HCT116 (cell line): ENCODE data around the gene SEPTIN8. TPM values are rescaled to one million over a fixed set of nuclear protein-coding genes. Genes with fewer than 3 reads are reported as not detected.

ENCODE experiments used
- ATAC-seq: fragments of 200-7000 bp; cut with Tn5 transposase; 2 replicates; pipeline ENCODE4 v1.9.1; 2020; ENCODE audit warnings: mild to moderate bottlenecking, moderate library complexity
- BruUV-seq: library from RNA; stranded (reverse); fragments of 400-500 nt; replicated peaks from 2 replicates; lab custom pipeline; 2021; lab: Mats Ljungman, UMichigan
- CTCF ChIA-PET: fragments of 300-600 bp; sonication (Branson Sonifier 250); formaldehyde crosslinking; loops from one replicate; lab custom pipeline; 2021; ENCODE audit warnings: antibody characterized with exemption; lab: Charles Lee
- POLR2A ChIA-PET: fragments of 300-600, 350-600 bp; sonication (Branson Sonifier 250); formaldehyde crosslinking; loops from one replicate; lab custom pipeline; 2021; ENCODE audit warnings: antibody characterized with exemption; lab: Charles Lee
- RAD21 ChIA-PET, 2 experiments: fragments of 300-600 bp; sonication (Branson Sonifier 250); formaldehyde crosslinking; loops; one replicate each; lab custom pipeline; 2023; ENCODE audit warnings: low total read pairs in 2 of 2; ENCODE audit not compliant: uncharacterized antibody in 2 of 2, unreplicated experiment in 2 of 2, low non-redundant PET in 1 of 2; lab: Charles Lee
- DNase-seq: peaks from one replicate; pipeline ENCODE4 v3.0.0-alpha.2; 2010; ENCODE audit warnings: low read depth, low spot score
- H2AFZ ChIP-seq: fragments of 200-600 bp; shearing (Covaris generic), sonication (generic); 2 replicates; pipeline ENCODE4 v1.6.1; 2017; ENCODE audit warnings: low read depth, mixed run types, mixed read lengths, antibody characterized with exemption, low read length; ENCODE audit not compliant: poor library complexity, severe bottlenecking
- H3K27ac ChIP-seq: 2 replicates; pipeline ENCODE4 v1.5.1; 2012; ENCODE audit warnings: low read depth, low read length
- H3K27me3 ChIP-seq: fragments of 200-600 bp; sonication (generic); 2 replicates; pipeline ENCODE4 v1.6.1; 2016; ENCODE audit warnings: mixed run types, low read length, mixed read lengths; ENCODE audit not compliant: insufficient read depth
- H3K36me3 ChIP-seq, 2 experiments: fragments of 200-500 bp in 1 of 2; fragments of 200-600 bp in 1 of 2; sonication (Bioruptor generic) in 1 of 2; sonication (generic) in 1 of 2; 2 replicates each; pipeline versions ENCODE4 v1.5.1 to v1.6.1; 2014 to 2016; ENCODE audit warnings: low read length in 2 of 2, inconsistent platforms in 1 of 2, mixed read lengths in 1 of 2, mixed run types in 1 of 2; ENCODE audit not compliant: insufficient read depth in 2 of 2, control insufficient read depth in 1 of 2
- H3K4me1 ChIP-seq, 2 experiments: fragments of 200-600 bp in 1 of 2; sonication (generic) in 1 of 2; 2 replicates each; pipeline versions ENCODE4 v1.5.1 to v1.6.1; 2012 to 2017; ENCODE audit warnings: low read length in 2 of 2, inconsistent platforms in 1 of 2, mild to moderate bottlenecking in 1 of 2, mixed read lengths in 1 of 2, mixed run types in 1 of 2, moderate library complexity in 1 of 2; ENCODE audit not compliant: insufficient read depth in 2 of 2, control insufficient read depth in 1 of 2
- H3K4me2 ChIP-seq: fragments of 200-600 bp; sonication (generic); 2 replicates; pipeline ENCODE4 v1.6.1; 2017; ENCODE audit warnings: mixed run types, low read length, mixed read lengths
- H3K4me3 ChIP-seq, 2 experiments: fragments of 200-600 bp in 1 of 2; sonication (generic) in 1 of 2; replicated peaks in 1 of 2; 2 replicates each; pipeline ENCODE4 v1.5.1; 2011 to 2016; ENCODE audit warnings: low read length in 2 of 2, control low read depth in 1 of 2, low read depth in 1 of 2, mild to moderate bottlenecking in 1 of 2, mixed read lengths in 1 of 2, mixed run types in 1 of 2
- H3K79me2 ChIP-seq: fragments of 200-600 bp; sonication (generic); 2 replicates; pipeline ENCODE4 v1.6.1; 2017; ENCODE audit warnings: mild to moderate bottlenecking, mixed run types, low read length, moderate library complexity, mixed read lengths; ENCODE audit not compliant: insufficient read depth
- H3K9ac ChIP-seq: fragments of 200-600 bp; sonication (generic); 2 replicates; pipeline ENCODE4 v1.6.1; 2016; ENCODE audit warnings: low read length, mixed read lengths
- H3K9me2 ChIP-seq: fragments of 200-600 bp; sonication (generic), shearing (Covaris generic); 2 replicates; pipeline ENCODE4 v1.6.1; 2017; ENCODE audit warnings: mixed run types, mild to moderate bottlenecking, moderate library complexity; ENCODE audit not compliant: insufficient read depth
- H3K9me3 ChIP-seq, 2 experiments: fragments of 200-500 bp in 1 of 2; fragments of 200-600 bp in 1 of 2; sonication (Bioruptor generic) in 1 of 2; sonication (generic) in 1 of 2; 2 replicates each; pipeline ENCODE4 v1.6.1; 2014 to 2017; ENCODE audit warnings: low read length in 2 of 2, mixed read lengths in 2 of 2, inconsistent platforms in 1 of 2, low read depth in 1 of 2, mild to moderate bottlenecking in 1 of 2, mixed run types in 1 of 2, moderate library complexity in 1 of 2; ENCODE audit not compliant: control insufficient read depth in 1 of 2, insufficient read depth in 1 of 2
- H4K20me1 ChIP-seq: fragments of 200-600 bp; sonication (generic), shearing (Covaris generic); 2 replicates; pipeline ENCODE4 v1.6.1; 2017; ENCODE audit warnings: mixed run types, mild to moderate bottlenecking, moderate library complexity; ENCODE audit not compliant: insufficient read depth
- CBX3 ChIP-seq: IDR thresholded peaks from 2 replicates; pipeline ENCODE4 v1.6.1; 2012; ENCODE audit warnings: low read depth
- CEBPB ChIP-seq: IDR thresholded peaks from 2 replicates; pipeline ENCODE4 v1.6.1; 2012; ENCODE audit warnings: low read depth
- EGR1 ChIP-seq: IDR thresholded peaks from 2 replicates; pipeline ENCODE4 v1.6.1; 2012; ENCODE audit warnings: low read depth
- ELF1 ChIP-seq: IDR thresholded peaks from 2 replicates; pipeline ENCODE4 v1.6.1; 2012; ENCODE audit warnings: low read depth, borderline replicate concordance
- EZH2 ChIP-seq: fragments of 200-600 bp; sonication (generic); IDR thresholded peaks from 2 replicates; pipeline ENCODE4 v1.6.1; 2017; ENCODE audit warnings: antibody characterized with exemption, mixed run types
- EZH2phosphoT487 ChIP-seq: fragments of 200-600 bp; IDR thresholded peaks from 2 replicates; pipeline ENCODE4 v1.6.1; 2018; ENCODE audit warnings: antibody characterized with exemption, borderline replicate concordance
- FOSL1 ChIP-seq: IDR thresholded peaks from 2 replicates; pipeline ENCODE4 v1.6.1; 2012; ENCODE audit warnings: low read depth
- JUND ChIP-seq: IDR thresholded peaks from 2 replicates; pipeline ENCODE4 v1.6.1; 2012
- MAX ChIP-seq: IDR thresholded peaks from 2 replicates; pipeline ENCODE4 v1.6.1; 2012
- POLR2A ChIP-seq: IDR thresholded peaks from 2 replicates; pipeline ENCODE4 v1.7.0; 2011; ENCODE audit warnings: borderline replicate concordance; ENCODE audit not compliant: insufficient read depth, insufficient read length; ENCODE audit errors: extremely low read depth
- POLR2AphosphoS5 ChIP-seq: IDR thresholded peaks from 2 replicates; pipeline ENCODE4 v1.6.1; 2011; ENCODE audit warnings: mild to moderate bottlenecking, low read depth, low read length, moderate library complexity
- RAD21 ChIP-seq: IDR thresholded peaks from 2 replicates; pipeline ENCODE4 v1.6.1; 2012; ENCODE audit warnings: low read depth, mild to moderate bottlenecking
- SIN3A ChIP-seq: IDR thresholded peaks from 2 replicates; pipeline ENCODE4 v1.6.1; 2012; ENCODE audit warnings: low read depth
- SP1 ChIP-seq: IDR thresholded peaks from 2 replicates; pipeline ENCODE4 v1.6.1; 2012; ENCODE audit warnings: low read depth
- SRF ChIP-seq: IDR thresholded peaks from 2 replicates; pipeline ENCODE4 v1.6.1; 2012; ENCODE audit warnings: low read depth
- TCF7L2 ChIP-seq: IDR thresholded peaks from 2 replicates; pipeline ENCODE4 v1.7.0; 2011; ENCODE audit warnings: borderline replicate concordance, inconsistent platforms; ENCODE audit not compliant: insufficient read depth, insufficient read length; ENCODE audit errors: extremely low read depth
- ZFX ChIP-seq: fragments of 450-650 bp; IDR thresholded peaks from 2 replicates; pipeline ENCODE4 v1.6.1; 2017
- ZNF274 ChIP-seq: fragments of 200-500 bp; sonication (Bioruptor generic); IDR thresholded peaks from 2 replicates; pipeline ENCODE4 v1.6.1; 2014; ENCODE audit warnings: mild to moderate bottlenecking, low read depth, low read length, inconsistent platforms
- intact Hi-C: fragments of 100-400 bp; cut with micrococcal nuclease; formaldehyde crosslinking; loops from 2 replicates; pipeline ENCODE4 v1.10.0; 2022
- total RNA-seq: library from RNA; stranded (reverse); gene quantifications from one replicate; pipeline ENCODE4 v1.2.1, GENCODE V29; 2021; ENCODE audit not compliant: unreplicated experiment
- TF ChIP-seq, protein P1 (sequence below): IDR thresholded peaks from 2 replicates; pipeline ENCODE4 v1.6.1; 2012
- TF ChIP-seq, protein P2 (sequence below): IDR thresholded peaks from 2 replicates; pipeline ENCODE4 v1.6.1; 2012; ENCODE audit warnings: low read depth

SEPTIN8 gene
- total RNA-seq, 1 experiment from 2014 or later, result 34.6 TPM

GRCh38 chr5:132767150-132767549, 9.9 kb downstream of the SEPTIN8 start (continued):
- TF ChIP-seq POLR2A (no peak), FOSL1 (no peak)
- TF ChIP-seq, all 23 proteins: peak for 0

DNA sequence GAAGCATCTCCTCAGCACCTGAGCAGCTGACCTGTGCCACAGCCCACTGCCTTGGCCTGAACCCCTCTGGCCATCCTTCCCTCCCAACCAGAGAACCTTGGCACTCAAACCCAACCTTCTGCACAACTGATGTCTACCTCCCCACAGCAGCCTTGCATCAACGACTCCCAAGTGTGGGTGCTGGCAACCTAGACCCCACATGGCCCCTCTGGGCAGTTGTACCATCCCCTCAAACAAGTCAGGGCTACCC, 10.3 kb downstream of the SEPTIN8 start:
- Histone ChIP-seq H3K4me3 (no peak overlapping the region), H3K9me2 (no peaks in the 10 kb centered on the region), H2AFZ (no peak overlapping the region), H3K36me3 (peaks cover 4 to 5% of the 10 kb centered on the region in 2 experiments; a peak in 1 of 4 replicates), H3K27me3 (no peaks in the 10 kb centered on the region), H3K79me2 (peaks cover 7% of the 10 kb centered on the region; the same call in 1 of the 2 replicates), H3K9me3 (no peaks in the 10 kb centered on the region), H3K4me2 (no peak overlapping the region), H3K9ac (no peak overlapping the region), H3K4me1 (0 out of 4 replicates have a peak, but pooled peaks cover 4% of the 10 kb centered on the region in 2 experiments), H3K27ac (no peak overlapping the region), H4K20me1 (no peaks in the 10 kb centered on the region)
- ChIA-PET POLR2A (interaction anchor here (0.8 kb wide), 1 partner anchor 10 kb away, joined by 3 read pairs; the partner anchor contains the start of gene SEPTIN8), CTCF (interaction anchor here (1.2 kb wide), 1 partner anchor 481 kb away, joined by 4 read pairs; no protein-coding TSS in a partner anchor), RAD21 (no interaction called here)
- intact Hi-C loops, result no loop called here
- DNase-seq (no peak), ATAC-seq (no peak)
- TF ChIP-seq SIN3A (no peak), FOSL1 (no peak), CBX3 (no peak), ZNF274 (no peak), POLR2AphosphoS5 (no peak), POLR2A (no peak), JUND (no peak), ELF1 (no peak), ZFX (no peak), CEBPB (no peak), EGR1 (no peak), SRF (no peak), RAD21 (no peak), TCF7L2 (no peak), EZH2 (no peak), MAX (no peak), EZH2phosphoT487 (no peak), SP1 (no peak)
- TF ChIP-seq, protein P1, sequence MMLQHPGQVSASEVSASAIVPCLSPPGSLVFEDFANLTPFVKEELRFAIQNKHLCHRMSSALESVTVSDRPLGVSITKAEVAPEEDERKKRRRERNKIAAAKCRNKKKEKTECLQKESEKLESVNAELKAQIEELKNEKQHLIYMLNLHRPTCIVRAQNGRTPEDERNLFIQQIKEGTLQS, result no peak
- TF ChIP-seq, protein P2, sequence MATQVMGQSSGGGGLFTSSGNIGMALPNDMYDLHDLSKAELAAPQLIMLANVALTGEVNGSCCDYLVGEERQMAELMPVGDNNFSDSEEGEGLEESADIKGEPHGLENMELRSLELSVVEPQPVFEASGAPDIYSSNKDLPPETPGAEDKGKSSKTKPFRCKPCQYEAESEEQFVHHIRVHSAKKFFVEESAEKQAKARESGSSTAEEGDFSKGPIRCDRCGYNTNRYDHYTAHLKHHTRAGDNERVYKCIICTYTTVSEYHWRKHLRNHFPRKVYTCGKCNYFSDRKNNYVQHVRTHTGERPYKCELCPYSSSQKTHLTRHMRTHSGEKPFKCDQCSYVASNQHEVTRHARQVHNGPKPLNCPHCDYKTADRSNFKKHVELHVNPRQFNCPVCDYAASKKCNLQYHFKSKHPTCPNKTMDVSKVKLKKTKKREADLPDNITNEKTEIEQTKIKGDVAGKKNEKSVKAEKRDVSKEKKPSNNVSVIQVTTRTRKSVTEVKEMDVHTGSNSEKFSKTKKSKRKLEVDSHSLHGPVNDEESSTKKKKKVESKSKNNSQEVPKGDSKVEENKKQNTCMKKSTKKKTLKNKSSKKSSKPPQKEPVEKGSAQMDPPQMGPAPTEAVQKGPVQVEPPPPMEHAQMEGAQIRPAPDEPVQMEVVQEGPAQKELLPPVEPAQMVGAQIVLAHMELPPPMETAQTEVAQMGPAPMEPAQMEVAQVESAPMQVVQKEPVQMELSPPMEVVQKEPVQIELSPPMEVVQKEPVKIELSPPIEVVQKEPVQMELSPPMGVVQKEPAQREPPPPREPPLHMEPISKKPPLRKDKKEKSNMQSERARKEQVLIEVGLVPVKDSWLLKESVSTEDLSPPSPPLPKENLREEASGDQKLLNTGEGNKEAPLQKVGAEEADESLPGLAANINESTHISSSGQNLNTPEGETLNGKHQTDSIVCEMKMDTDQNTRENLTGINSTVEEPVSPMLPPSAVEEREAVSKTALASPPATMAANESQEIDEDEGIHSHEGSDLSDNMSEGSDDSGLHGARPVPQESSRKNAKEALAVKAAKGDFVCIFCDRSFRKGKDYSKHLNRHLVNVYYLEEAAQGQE, result no peak
- BruUV-seq, result no TSS peak
